GM18867 (cell line): ENCODE measurements around the gene KCNJ4.

Source experiments
- ATAC-seq: cut with Tn5 transposase; IDR thresholded peaks from one replicate; pipeline ENCODE4 v1.9.1; 2021; ENCODE audit warnings: mild to moderate bottlenecking, moderate library complexity; ENCODE audit not compliant: unreplicated experiment

KCNJ4 gene

GRCh38 chr22:38432264-38432663 is 22.7 kb downstream of the KCNJ4 start:
- ATAC-seq: no peak

DNA sequence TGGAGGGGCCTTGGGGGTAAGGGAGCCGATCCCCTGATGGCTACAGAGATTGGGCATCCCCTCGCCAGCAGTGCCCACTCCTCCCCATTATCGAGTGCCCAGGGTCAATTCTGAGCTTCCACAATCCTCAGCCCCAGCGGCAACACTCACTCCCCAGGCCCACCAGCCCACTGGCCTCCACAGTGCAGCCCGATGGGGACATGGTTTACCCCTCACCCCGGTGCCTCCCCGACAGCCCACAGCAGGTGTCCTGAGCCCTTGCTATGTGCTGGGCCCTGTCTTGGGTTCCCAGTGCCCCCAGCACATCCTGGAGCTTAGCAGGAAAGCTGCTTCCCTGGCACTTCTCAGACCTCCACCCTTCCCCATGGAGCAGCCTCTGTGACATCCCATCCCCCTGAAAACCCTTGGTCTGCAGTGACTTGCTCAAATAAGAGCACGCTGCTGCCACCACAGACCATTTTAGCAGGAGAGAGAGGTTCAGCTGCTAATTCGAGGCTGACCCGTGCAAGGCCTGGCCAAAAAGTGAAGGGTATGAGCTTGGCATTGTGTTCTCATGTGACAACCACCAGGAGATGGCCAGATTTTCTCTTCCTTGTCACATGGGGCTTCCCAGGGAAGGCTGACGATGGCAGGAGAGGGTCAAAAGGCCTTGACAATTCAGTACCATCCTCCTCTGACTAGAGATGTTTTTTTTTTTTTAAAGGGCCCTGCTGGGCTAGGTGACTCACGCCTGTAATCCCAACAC is 23.6 kb downstream of the KCNJ4 start:
- no peak for ATAC-seq

DNA sequence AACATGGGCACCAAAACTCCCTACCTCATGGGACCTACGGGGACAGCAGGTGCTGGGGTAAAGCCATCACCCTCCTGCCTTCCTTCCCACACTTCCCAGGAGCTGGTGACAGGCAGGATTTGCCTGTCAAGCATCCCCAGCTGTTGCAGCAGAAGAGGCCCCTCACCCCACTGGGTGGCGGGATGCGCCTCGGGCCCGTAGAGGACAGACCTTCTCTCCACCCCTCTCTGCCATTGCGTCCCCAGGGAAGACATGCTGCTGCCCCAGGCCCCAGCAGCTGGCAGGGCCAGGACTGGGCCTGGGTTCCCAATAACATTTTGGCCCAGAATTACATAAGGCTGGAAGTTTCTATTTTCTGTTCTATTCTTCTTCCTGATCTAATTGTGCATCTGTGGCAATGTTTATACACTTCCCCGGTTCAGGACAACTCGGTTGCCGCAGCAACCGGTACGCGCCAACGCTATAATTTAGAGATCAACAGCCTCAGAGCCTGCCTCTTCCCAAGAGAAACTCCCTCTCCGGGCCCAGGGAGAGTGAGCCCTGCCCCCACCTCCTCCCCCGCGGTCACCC is 25.4 kb downstream of the KCNJ4 start:
- no peak for ATAC-seq

DNA sequence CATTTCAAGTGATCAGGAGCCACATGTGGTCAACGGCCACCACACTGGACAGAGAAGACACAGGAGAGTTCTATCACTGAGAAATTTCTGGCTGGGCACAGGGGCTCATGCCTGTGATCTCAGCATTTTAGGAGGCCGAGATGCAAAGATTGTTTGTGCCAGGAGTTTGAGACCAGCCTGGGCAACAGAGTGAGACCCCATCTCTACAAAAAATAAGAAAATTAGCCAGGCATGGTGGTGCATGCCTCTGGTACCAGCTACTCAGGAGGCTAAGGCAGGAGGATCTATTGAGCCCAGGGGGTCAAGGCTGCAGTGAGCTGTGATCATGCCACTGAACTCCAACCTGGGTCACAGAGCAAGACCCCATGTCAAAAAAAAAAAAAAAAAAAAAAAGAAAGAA is 26.3 kb downstream of the KCNJ4 start:
- ATAC-seq: no peak

GRCh38 chr22:38427940-38428339 is 27.1 kb downstream of the KCNJ4 start:
- ATAC-seq: no peak

DNA sequence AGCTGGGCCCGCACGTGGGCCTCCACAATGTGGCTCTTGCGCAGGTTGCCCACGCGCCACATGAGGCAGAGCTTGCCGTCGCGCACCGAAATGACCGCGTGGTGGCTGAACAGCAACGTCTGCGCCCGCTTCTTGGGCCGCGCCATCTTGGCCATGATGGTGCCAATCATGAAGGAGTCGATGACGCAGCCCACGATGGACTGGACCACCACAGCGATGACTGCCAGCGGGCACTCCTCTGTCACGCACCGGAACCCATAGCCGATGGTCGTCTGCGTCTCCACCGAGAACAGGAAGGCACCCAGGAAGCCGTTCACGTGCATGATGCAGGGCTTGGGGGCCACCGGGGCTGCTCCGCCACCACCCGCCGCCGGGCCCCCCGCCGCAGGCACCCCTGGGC is 27.5 kb downstream of the KCNJ4 start:
- ATAC-seq: no peak

DNA sequence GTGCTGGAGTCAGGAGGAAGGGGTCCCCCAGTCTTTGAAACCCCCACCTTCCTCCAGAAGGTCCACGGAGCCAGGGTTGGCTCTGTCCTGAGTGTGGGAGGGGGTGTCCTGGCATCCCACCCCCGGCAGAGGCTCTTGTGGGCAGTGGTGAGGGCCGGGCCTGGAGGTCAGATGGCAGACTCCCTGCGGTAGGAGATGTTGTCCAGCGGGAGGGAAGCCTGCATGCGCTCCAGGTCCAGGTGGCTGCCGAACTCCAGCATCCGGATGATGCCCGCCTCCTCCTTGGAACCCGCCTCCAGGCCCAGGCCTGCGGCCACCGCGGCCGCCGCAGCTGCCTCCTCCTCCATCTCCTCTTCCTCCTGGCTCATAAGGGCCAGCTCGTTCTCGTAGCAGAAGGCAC is 28.4 kb downstream of the KCNJ4 start:
- ATAC-seq: no peak

- ATAC-seq: no peak
Measured at GRCh38 chr22:38424525-38425080, 30.4 kb downstream of the KCNJ4 start.

DNA sequence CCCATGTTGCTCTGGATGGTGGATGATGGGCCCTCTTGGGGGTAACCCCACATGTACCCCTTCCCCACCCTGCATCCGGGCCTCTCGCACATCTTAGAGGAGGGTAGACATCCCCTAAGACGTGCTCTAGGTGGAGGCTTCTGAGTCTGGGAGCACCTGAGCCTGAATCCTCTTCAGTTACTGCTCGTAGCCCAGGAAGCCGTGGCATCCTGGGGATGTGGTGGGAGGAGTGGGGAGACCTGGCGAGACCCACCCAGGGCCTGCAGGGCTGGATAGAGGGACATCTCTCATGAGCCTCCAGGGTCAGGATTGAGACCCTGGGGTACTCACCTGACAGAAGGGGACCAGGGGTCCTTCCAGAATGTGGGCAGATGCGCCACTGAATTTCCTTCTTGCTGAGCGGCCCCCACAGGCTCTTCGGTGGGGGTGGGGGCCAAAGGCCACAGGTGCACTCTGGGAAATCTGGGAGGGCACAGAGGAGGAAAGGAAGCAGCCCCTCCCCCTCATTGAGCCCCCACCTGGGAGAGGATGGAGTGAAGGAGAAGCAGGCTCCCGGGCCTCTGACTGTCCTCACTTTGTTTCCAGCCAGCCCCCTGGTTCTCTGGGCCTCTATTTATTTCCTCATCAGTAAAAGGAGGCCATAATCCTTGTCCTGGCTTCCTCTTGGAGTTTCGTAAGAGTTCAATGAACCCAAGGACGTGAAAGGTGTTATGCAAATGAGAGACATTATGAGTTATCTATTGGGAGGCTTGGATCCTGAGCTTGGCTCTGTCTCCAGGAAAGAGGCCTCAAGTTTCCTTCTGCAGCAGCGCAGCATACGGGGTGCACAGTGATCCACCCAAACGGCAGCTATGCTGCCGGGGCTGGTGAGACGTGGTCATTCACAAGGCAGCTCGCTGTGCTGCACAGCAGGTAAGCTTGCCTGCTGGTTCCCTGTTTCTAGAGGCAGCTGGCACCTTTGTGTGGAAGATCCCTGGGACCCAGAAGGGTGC is 31.2 kb downstream of the KCNJ4 start:
- no peak for ATAC-seq

GRCh38 chr22:38422611-38423511 is 32.1 kb downstream of the KCNJ4 start:
- ATAC-seq: no peak

DNA sequence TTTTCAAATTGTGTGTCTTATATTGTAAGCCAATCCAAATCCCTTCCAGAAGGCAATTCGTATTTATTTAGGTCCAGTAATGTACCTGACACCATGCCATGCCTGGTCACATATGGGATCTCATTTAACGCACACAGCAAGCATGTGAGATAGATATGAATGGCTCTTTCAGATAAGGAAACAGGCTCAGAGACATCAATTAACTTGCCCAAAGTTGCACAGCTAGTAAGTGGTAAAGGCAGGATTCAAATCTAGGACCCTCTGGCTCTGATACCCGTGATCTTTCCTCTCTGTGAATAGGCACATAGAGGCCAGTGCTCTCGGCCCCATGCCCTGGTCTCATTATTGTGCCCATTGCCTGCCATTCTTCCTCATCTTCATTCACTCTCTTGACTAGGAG is 34.3 kb downstream of the KCNJ4 start:
- ATAC-seq: no peak

DNA sequence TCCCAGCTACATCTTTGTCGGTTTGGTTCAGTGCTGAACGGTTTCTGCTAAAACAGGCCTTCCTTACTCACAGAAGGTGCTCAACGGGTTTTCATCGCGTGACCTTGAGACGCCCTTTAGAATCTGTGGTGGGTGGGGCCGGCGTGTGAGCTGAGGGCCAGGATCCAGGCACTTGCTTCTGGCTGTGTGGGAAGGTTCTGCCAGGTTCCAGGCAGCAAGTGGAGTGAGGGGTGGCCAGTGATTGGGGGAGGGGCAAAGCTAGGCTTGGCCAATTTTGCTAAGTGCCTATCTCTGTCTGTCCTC is 35.2 kb downstream of the KCNJ4 start:
- no peak for ATAC-seq

- ATAC-seq: no peak
Measured at GRCh38 chr22:38419121-38419857, 35.7 kb downstream of the KCNJ4 start.

DNA sequence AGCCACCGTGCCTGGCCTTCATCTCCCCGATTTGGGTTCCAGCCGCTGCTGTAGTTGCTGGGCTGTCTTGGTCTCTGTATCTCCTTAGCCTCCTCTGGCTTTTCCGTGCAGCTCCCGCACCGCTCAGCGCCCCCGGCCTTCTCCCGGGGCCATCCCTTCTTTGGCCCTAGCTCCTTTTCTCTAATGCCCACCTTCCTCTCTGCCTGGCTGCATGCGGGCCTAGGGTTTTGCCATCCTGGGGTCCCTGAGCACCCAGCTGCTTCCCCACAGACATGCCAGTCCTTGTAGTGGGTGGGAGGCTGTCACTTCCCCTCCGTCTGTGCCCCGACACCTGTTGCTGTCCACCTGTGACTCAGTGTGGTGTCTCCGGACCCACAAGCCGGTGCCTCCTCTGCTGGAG is 36.4 kb downstream of the KCNJ4 start:
- no peak for ATAC-seq

DNA sequence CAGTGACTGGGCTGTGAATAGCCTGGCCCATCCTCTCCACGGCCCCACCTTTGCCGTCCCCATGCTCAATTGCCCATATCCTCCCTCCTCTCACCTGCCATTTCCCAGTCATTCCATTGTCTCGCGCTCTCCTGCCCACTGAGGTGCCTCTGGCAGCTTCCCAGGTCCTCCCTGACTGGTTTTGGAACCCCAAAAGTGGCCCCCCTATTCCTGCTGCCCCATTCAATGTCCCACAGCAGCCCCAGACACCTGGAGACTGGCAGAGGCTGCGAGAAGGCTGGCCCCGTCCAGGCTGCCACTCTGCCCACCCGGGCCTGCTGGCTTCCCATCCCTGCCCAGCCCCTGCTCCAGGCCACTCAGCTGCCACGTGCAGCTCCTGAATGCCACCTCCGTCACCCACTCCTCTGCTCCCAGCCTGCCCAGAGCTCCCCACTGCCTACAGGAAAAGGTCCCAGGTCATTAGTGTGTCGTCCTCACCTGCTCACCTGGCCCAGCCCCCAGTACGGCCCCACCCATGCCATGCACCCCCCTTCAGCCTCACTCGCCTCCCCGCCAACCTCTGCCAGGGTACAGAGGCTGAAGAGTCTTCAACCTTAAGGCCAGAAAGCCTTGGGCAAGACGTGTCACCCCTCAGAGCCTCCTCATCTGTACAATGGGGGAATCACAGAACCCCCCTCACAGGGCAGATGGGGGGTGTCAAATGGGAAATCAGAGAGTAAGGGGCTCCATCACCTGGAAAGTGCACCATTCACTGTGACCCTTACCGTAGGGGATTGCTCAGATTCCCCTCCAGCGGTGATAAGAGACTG is 37.5 kb downstream of the KCNJ4 start:
- ATAC-seq: no peak

DNA sequence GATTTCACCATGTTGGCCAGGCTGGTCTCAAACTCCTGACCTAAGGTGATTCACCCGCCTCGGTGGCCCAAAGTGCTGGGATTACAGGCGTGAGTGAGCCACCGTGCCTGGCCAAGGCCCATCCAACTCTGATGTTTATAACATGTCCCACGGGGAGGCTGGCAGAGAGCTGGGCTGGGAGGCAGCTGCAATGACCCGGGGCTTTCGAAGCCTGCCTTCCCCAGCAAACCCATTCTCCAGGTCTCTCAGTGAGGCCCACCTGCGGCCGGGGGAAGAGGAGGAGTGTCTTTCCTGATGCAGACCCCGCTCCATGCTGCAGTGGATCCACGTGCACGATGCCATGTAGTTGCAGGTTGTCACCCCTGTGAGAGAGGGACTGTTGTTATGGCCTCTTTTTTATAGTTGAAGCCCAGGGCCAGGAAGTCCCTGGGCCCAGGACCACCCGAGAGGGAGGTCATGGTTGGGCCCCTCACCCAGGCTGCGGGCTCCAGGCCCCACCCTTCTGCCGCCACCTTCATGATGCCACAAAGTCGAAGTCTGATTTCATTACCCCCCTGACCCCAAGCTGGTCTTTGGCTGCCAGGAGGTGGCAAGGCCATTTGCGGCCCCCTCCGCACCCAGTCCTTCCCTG is 38.3 kb downstream of the KCNJ4 start:
- ATAC-seq: no peak

DNA sequence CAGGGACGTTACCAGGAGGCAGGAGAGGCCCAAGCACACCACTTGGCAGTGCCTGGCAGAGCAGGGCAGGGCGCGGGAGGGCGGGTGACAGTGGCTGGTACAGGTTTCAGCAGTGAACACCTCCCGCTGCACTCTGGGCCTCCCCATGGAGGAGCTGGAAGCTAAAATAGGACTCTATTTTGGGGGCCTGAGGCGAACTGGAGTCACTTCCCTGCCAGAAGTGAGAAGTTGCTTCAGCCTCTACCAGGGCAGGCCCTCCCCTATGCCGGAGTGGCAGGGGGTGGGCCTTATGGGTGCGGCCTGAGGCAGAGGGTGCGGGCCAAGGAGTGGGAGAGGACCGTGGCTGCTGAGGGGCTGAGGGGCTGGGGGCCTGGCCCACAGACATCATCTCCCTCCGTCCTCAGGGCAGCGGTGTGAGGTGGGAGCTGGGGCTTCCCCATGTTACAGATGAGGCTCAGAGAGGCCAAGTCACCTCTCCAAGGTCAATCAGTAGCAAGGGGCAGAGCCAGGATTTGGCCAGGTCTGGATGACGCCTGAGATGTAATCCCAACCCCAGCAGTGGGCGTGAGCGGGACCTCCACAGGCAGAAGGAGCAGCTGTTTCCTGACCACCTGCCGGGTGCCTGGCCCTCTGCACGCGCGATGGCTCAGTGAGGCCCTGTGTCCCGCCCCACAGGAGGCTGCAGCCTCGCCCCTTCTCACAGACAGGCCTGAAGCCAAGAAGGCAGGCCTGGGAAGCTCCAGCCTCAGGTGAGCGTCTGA is 39.3 kb downstream of the KCNJ4 start:
- no peak for ATAC-seq

- no peak for ATAC-seq
Measured at GRCh38 chr22:38415046-38415445, 40.0 kb downstream of the KCNJ4 start.
